Measurements from ENCODE around the gene CHCHD5.

Gene CHCHD5

GRCh38 chr2:112625474-112626114 lies 41.2 kb downstream of the CHCHD5 start:
- TF ChIP-seq CTCF (IDR thresholded peaks at IDR 0.05; ENCODE audit: insufficient read depth, low read depth, low read length, missing control alignments): no peak
- no peak overlapping the region for H3K4me3 ChIP-seq (ENCODE audit: low read depth, low read length)
- DNase-seq (ENCODE audit: low read depth): no peak

- no peak overlapping the region for H3K4me3 ChIP-seq (ENCODE audit: low read depth, low read length)
- TF ChIP-seq CTCF (IDR thresholded peaks at IDR 0.05; ENCODE audit: insufficient read depth, low read depth, low read length, missing control alignments): peak; percentile 92
- DNase-seq (ENCODE audit: low read depth): peak; percentile 65
These were observed 42.2 kb downstream of the CHCHD5 start for GRCh38 chr2:112626604-112627059.

GRCh38 chr2:112627060-112628040 lies 42.9 kb downstream of the CHCHD5 start:
- no peak for DNase-seq (ENCODE audit: low read depth)
- no peak overlapping the region for H3K4me3 ChIP-seq (ENCODE audit: low read depth, low read length)
- TF ChIP-seq CTCF (IDR thresholded peaks at IDR 0.05; ENCODE audit: insufficient read depth, low read depth, low read length, missing control alignments): no peak

GRCh38 chr2:112629224-112629623 lies 44.8 kb downstream of the CHCHD5 start:
- H3K4me3 ChIP-seq (ENCODE audit: low read depth, low read length): no peak overlapping the region
- DNase-seq (ENCODE audit: low read depth): no peak
- no peak for TF ChIP-seq CTCF (IDR thresholded peaks at IDR 0.05; ENCODE audit: insufficient read depth, low read depth, low read length, missing control alignments)

- no peak overlapping the region for H3K4me3 ChIP-seq (ENCODE audit: low read depth, low read length)
- DNase-seq (ENCODE audit: low read depth): no peak
- TF ChIP-seq CTCF (IDR thresholded peaks at IDR 0.05; ENCODE audit: insufficient read depth, low read depth, low read length, missing control alignments): no peak
These were observed 45.4 kb downstream of the CHCHD5 start for GRCh38 chr2:112629823-112630222.

GRCh38 chr2:112630268-112630667 lies 45.9 kb downstream of the CHCHD5 start:
- H3K4me3 ChIP-seq (ENCODE audit: low read depth, low read length): no peak overlapping the region
- TF ChIP-seq CTCF (IDR thresholded peaks at IDR 0.05; ENCODE audit: insufficient read depth, low read depth, low read length, missing control alignments): no peak
- no peak for DNase-seq (ENCODE audit: low read depth)

Data from GM12865 (cell line).